Suprapubic skin (tissue), 4 donors: ENCODE results near the gene NOSIP. TPM values are rescaled to one million over a fixed set of nuclear protein-coding genes. Genes with fewer than 3 reads are reported as not detected.

Source experiments
- DNase-seq, 2 donors: peaks; one replicate each; pipeline ENCODE4 v3.0.0-alpha.2; 2019; ENCODE audit warnings: low spot score in 2 of 2
- H3K27ac ChIP-seq: fragments of 200-600 bp; sonication (generic); one replicate; pipeline ENCODE4 v1.5.1; 2019
- H3K27me3 ChIP-seq: fragments of 200-600 bp; sonication (generic); one replicate; pipeline ENCODE4 v1.5.1; 2019
- H3K36me3 ChIP-seq: fragments of 200-600 bp; sonication (generic); one replicate; pipeline ENCODE4 v1.5.1; 2019
- H3K4me1 ChIP-seq: fragments of 200-600 bp; sonication (generic); one replicate; pipeline ENCODE4 v1.5.1; 2019
- H3K4me3 ChIP-seq: fragments of 200-600 bp; sonication (generic); one replicate; pipeline ENCODE4 v1.5.1; 2019; ENCODE audit warnings: mild to moderate bottlenecking
- H3K9me3 ChIP-seq: fragments of 200-600 bp; sonication (generic); one replicate; pipeline ENCODE4 v1.5.1; 2019
- EP300 ChIP-seq: sonication (generic); formaldehyde crosslinking; IDR thresholded peaks from one replicate; pipeline ENCODE4 v1.6.1; 2017; ENCODE audit warnings: antibody characterized with exemption
- POLR2A ChIP-seq, 2 donors: fragments of 450-650 bp; IDR thresholded peaks; one replicate each; pipeline ENCODE4 v1.6.1; 2017; ENCODE audit warnings: antibody characterized with exemption in 2 of 2, mild to moderate bottlenecking in 2 of 2, moderate library complexity in 2 of 2
- POLR2AphosphoS5 ChIP-seq, 3 donors: sonication (generic); formaldehyde crosslinking; IDR thresholded peaks; one replicate each; pipeline ENCODE4 v1.6.1; 2017; ENCODE audit warnings: antibody characterized with exemption in 3 of 3
- WGBS: methylation state at CpG from one replicate; pipeline ENCODE4 v1.1.5; 2018; 5-methylcytosine and 5-hydroxymethylcytosine counted together
- total RNA-seq, 4 donors: library from RNA; depleted of rRNA; stranded (reverse); fragments of >200 nt; gene quantifications; one replicate each; pipeline ENCODE4 v1.1.0, GENCODE V29; 2016
- TF ChIP-seq, protein P1 (sequence below), 2 donors: fragments of 200-600 bp in 1 of 2; fragments of 450-650 bp in 1 of 2; sonication (generic) in 1 of 2; IDR thresholded peaks; one replicate each; pipeline ENCODE4 v1.5.1; 2016 to 2019; ENCODE audit warnings: antibody characterized with exemption in 2 of 2, mild to moderate bottlenecking in 1 of 2, moderate library complexity in 1 of 2

NOSIP gene
- total RNA-seq, 4 donors from 2014 or later: 42.5 to 85.6 (median 68.9) TPM

DNA sequence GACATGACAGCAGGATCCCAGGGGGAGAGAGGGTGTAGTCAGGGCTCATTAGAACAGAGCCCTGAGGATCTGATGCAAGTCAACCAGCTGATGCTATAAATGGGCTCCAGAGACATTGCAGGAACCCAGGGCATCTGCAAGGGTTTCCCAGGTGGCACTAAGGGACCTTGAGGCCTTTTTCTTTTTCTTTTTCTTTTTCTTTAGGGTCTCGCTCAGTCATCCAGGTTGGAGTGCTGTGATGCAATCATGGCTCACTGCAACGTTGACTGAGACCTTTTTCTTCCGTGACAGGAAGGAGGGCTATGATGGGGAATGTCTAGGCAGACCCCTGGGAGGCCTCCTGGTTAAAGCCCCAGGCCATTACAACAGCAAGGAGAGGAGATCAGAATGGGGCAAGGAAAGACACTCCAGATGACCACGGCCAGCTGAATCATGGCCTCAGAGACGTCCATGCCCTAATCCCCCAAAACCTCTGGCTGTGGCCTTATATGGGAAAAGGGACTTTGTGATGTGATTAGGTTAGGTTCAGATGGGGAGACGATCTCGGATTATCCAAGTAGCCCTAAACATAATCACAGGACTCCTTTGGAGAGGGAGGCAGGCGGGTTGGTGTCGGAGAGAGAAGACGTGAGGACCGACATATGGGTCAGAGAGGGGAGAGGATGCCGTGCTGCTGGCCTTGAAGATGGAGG, 72.4 kb downstream of the NOSIP start:
- no peaks in the 10 kb centered on the region for H3K36me3 ChIP-seq
- no peaks in the 10 kb centered on the region for H3K9me3 ChIP-seq
- 81% methylated on average over 12 of the region's 12 CpGs for WGBS
- H3K27me3 ChIP-seq: no peaks in the 10 kb centered on the region
- no peak overlapping the region for H3K4me3 ChIP-seq
- DNase-seq: no peak
- H3K27ac ChIP-seq: no peak overlapping the region
- no peak for TF ChIP-seq POLR2A (IDR thresholded peaks at IDR 0.05)
- TF ChIP-seq, protein P1, sequence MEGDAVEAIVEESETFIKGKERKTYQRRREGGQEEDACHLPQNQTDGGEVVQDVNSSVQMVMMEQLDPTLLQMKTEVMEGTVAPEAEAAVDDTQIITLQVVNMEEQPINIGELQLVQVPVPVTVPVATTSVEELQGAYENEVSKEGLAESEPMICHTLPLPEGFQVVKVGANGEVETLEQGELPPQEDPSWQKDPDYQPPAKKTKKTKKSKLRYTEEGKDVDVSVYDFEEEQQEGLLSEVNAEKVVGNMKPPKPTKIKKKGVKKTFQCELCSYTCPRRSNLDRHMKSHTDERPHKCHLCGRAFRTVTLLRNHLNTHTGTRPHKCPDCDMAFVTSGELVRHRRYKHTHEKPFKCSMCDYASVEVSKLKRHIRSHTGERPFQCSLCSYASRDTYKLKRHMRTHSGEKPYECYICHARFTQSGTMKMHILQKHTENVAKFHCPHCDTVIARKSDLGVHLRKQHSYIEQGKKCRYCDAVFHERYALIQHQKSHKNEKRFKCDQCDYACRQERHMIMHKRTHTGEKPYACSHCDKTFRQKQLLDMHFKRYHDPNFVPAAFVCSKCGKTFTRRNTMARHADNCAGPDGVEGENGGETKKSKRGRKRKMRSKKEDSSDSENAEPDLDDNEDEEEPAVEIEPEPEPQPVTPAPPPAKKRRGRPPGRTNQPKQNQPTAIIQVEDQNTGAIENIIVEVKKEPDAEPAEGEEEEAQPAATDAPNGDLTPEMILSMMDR (IDR thresholded peaks at IDR 0.05): no peak
- TF ChIP-seq POLR2AphosphoS5 (IDR thresholded peaks at IDR 0.05): no peak
- TF ChIP-seq EP300: no peak
- peaks cover 25% of the 10 kb centered on the region for H3K4me1 ChIP-seq

DNA sequence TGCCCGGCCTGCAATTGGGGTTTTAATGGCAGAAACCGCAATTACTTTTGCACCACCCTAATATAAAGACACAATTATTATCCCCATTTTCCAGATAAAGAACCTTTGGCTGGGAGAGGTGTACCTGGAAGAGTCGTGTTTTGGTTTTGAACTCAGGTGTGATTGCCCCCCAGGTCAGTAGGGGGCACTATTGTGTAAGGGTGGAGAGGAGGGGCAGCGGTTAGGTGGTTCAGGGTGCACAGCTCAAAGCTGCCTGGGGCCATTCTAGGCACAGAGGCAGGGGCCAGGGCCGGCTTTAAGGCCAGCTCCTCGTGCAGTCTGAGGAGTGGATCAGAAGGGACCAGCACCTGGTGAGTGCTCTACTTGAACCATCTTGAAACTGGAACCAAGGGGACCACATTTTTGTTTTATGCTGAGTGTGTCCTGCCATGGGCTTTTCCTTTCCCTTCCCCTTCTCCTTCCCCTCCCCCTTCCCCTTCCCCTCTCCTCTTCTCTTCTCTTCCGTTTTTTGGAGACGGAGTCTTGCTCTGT, 73.7 kb downstream of the NOSIP start:
- H3K9me3 ChIP-seq: no peaks in the 10 kb centered on the region
- no peaks in the 10 kb centered on the region for H3K27me3 ChIP-seq
- H3K4me1 ChIP-seq: peaks cover 14% of the 10 kb centered on the region
- TF ChIP-seq POLR2AphosphoS5 (IDR thresholded peaks at IDR 0.05): no peak
- TF ChIP-seq, protein P1 (IDR thresholded peaks at IDR 0.05): peak; percentile 52 to 60
- no peak for TF ChIP-seq EP300
- no peak for TF ChIP-seq POLR2A (IDR thresholded peaks at IDR 0.05)
- no peak overlapping the region for H3K4me3 ChIP-seq
- DNase-seq: no peak
- no peak overlapping the region for H3K27ac ChIP-seq
- H3K36me3 ChIP-seq: no peaks in the 10 kb centered on the region
- WGBS: 29% methylated on average over 8 of the region's 8 CpGs

Other genes with a start within 250 kb of the NOSIP start
- gene CD37, start 245.2 kb downstream of the NOSIP start, total RNA-seq: 10 to 100 TPM in 1 of 4 donors, 1 to 10 TPM in 3; 2.9 to 25.7 (median 5.0) TPM
- gene TEAD2, start 218.1 kb downstream of the NOSIP start, total RNA-seq: 10 to 100 TPM; 10.6 to 15.4 (median 13.2) TPM
- gene DKKL1, start 216.7 kb downstream of the NOSIP start, total RNA-seq: not detected
- gene KASH5, start 192.3 kb downstream of the NOSIP start, total RNA-seq: not detected
- not detected for gene PTH2, start 157.1 kb downstream of the NOSIP start, total RNA-seq
- not detected for gene GFY, start 155.2 kb downstream of the NOSIP start, total RNA-seq
- gene SLC17A7, start 139.0 kb downstream of the NOSIP start, total RNA-seq: 1 to 10 TPM in 3 of 4 donors, under 1 TPM in 1; 0.60 to 1.2 (median 1.1) TPM
- 100 to 1,000 TPM in 2 of 4 donors, 10 to 100 TPM in 2; 82.0 to 124 (median 104) TPM for gene PIH1D1, start 128.7 kb downstream of the NOSIP start, total RNA-seq
- gene ALDH16A1, start 127.3 kb downstream of the NOSIP start, total RNA-seq: 10 to 100 TPM; 21.7 to 47.7 (median 35.9) TPM
- gene FLT3LG, start 106.3 kb downstream of the NOSIP start, total RNA-seq: 1 to 10 TPM; 1.2 to 4.9 (median 4.4) TPM
- 1,000 to 10,000 TPM; 2,613 to 5,154 (median 4,451) TPM for gene RPL13A, start 92.9 kb downstream of the NOSIP start, total RNA-seq
- gene RPS11, start 84.1 kb downstream of the NOSIP start, total RNA-seq: 1,000 to 10,000 TPM; 3,049 to 5,024 (median 4,623) TPM
- gene FCGRT, start 67.9 kb downstream of the NOSIP start, total RNA-seq: 100 to 1,000 TPM in 3 of 4 donors, 10 to 100 TPM in 1; 96.2 to 136 (median 112) TPM
- gene RCN3, start 52.6 kb downstream of the NOSIP start, total RNA-seq: 10 to 100 TPM in 2 of 4 donors, 1 to 10 TPM in 2; 4.9 to 18.8 (median 9.0) TPM
- gene PRRG2, start 760 bp upstream of the NOSIP start, total RNA-seq: 10 to 100 TPM; 13.8 to 21.2 (median 16.7) TPM
- gene PRR12, start 10.6 kb upstream of the NOSIP start, total RNA-seq: 10 to 100 TPM; 24.6 to 50.3 (median 38.9) TPM
- gene RRAS, start 59.6 kb upstream of the NOSIP start, total RNA-seq: 10 to 100 TPM; 12.9 to 28.8 (median 18.6) TPM
- 10 to 100 TPM; 22.1 to 36.9 (median 28.5) TPM for gene SCAF1, start 61.7 kb upstream of the NOSIP start, total RNA-seq
- 100 to 1,000 TPM in 1 of 4 donors, 10 to 100 TPM in 3; 61.3 to 164 (median 81.0) TPM for gene IRF3, start 85.3 kb upstream of the NOSIP start, total RNA-seq
- 10 to 100 TPM in 1 of 4 donors, 1 to 10 TPM in 3; 3.1 to 28.0 (median 7.5) TPM for gene BCL2L12, start 85.4 kb upstream of the NOSIP start, total RNA-seq
- gene PRMT1, start 96.7 kb upstream of the NOSIP start, total RNA-seq: 100 to 1,000 TPM; 101 to 142 (median 112) TPM
- 1 to 10 TPM; 1.8 to 7.6 (median 4.1) TPM for gene ADM5, start 109.0 kb upstream of the NOSIP start, total RNA-seq
- 1 to 10 TPM in 1 of 4 donors, under 1 TPM in 3; 0.57 to 1.2 (median 0.92) TPM for gene CPT1C, start 110.6 kb upstream of the NOSIP start, total RNA-seq
- 1 to 10 TPM in 2 of 4 donors, not detected in 2; 1.7 to 2.5 TPM for gene TSKS, start 182.8 kb upstream of the NOSIP start, total RNA-seq
- 100 to 1,000 TPM in 1 of 4 donors, 10 to 100 TPM in 3; 78.1 to 101 (median 93.4) TPM for gene AP2A1, start 186.4 kb upstream of the NOSIP start, total RNA-seq
- 10 to 100 TPM in 3 of 4 donors, 1 to 10 TPM in 1; 9.4 to 24.2 (median 14.4) TPM for gene FUZ, start 232.7 kb upstream of the NOSIP start, total RNA-seq
- 10 to 100 TPM; 32.2 to 60.3 (median 40.8) TPM for gene MED25, start 237.7 kb upstream of the NOSIP start, total RNA-seq